LNCaP clone FGC (cell line): ENCODE measurements around the gene ITGA4.
"Not testable (repeated sequence)": the region's sequence is repeated elsewhere in the genome, so short reads cannot be mapped to it uniquely, and the experiment has no call there.

ENCODE experiments used
- DNase-seq: peaks from one replicate; pipeline ENCODE4 v3.0.0-alpha.2; 2011; ENCODE audit warnings: low read depth
- H3K4me3 ChIP-seq: 2 replicates; pipeline ENCODE4 v1.5.1; 2011; ENCODE audit warnings: mild to moderate bottlenecking, low read depth, low read length, control low read depth
- TF ChIP-seq, protein P1 (sequence below): IDR thresholded peaks from 2 replicates; pipeline ENCODE4 v1.5.1; 2012; ENCODE audit warnings: mild to moderate bottlenecking; ENCODE audit not compliant: control insufficient read depth, insufficient read depth; ENCODE audit errors: extremely low read depth

The ITGA4 gene

DNA sequence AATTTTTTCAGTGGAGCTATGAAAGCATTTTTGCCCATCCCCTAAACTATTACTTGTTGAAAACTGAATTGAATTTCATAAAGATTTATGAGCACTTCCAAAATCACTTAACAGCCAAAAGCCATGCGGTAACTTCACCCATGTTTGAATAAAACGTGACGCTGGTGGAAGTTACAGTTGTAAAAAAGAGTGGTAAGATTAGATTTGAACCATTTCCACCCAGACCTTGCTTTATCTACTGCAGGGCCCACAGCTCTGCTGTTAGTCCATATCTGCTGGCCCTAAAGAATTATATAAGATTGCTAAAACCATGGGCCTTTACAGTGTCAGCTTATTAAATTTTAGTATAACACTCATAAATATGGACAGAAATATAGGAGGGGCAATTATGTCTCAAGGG, 15.5 kb upstream of the ITGA4 start:
- H3K4me3 ChIP-seq, result no peak overlapping the region
- TF ChIP-seq, protein P1, sequence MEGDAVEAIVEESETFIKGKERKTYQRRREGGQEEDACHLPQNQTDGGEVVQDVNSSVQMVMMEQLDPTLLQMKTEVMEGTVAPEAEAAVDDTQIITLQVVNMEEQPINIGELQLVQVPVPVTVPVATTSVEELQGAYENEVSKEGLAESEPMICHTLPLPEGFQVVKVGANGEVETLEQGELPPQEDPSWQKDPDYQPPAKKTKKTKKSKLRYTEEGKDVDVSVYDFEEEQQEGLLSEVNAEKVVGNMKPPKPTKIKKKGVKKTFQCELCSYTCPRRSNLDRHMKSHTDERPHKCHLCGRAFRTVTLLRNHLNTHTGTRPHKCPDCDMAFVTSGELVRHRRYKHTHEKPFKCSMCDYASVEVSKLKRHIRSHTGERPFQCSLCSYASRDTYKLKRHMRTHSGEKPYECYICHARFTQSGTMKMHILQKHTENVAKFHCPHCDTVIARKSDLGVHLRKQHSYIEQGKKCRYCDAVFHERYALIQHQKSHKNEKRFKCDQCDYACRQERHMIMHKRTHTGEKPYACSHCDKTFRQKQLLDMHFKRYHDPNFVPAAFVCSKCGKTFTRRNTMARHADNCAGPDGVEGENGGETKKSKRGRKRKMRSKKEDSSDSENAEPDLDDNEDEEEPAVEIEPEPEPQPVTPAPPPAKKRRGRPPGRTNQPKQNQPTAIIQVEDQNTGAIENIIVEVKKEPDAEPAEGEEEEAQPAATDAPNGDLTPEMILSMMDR, result no peak
- DNase-seq, result no peak

- DNase-seq, result no peak
- TF ChIP-seq, protein P1, result no peak
These were observed 12.5 kb upstream of the ITGA4 start for GRCh38 chr2:181444654-181445053.

GRCh38 chr2:181446985-181447384, 10.2 kb upstream of the ITGA4 start:
- TF ChIP-seq, protein P1, result no peak
- no peak overlapping the region for H3K4me3 ChIP-seq
- DNase-seq, result no peak

More at GRCh38 chr2:181444654-181445053, 12.5 kb upstream of the ITGA4 start:
- H3K4me3 ChIP-seq, result no peak overlapping the region

DNA sequence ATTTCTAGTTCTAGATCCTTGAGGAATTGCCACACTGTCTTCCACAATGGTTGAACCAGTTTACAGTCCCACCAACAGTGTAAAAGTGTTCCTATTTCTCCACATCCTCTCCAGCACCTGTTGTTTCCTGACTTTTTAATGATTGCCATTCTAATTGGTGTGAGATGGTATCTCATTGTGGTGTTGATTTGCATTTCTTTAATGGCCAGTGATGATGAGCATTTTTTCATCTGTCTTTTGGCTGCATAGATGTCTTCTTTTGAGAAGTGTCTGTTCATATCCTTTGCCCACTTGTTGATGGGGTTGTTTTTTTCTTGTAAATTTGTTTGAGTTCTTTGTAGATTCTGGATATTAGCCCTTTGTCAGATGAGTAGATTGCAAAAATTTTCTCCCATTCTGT, 7.9 kb upstream of the ITGA4 start:
- DNase-seq, H3K4me3 ChIP-seq: not testable (repeated sequence)

DNA sequence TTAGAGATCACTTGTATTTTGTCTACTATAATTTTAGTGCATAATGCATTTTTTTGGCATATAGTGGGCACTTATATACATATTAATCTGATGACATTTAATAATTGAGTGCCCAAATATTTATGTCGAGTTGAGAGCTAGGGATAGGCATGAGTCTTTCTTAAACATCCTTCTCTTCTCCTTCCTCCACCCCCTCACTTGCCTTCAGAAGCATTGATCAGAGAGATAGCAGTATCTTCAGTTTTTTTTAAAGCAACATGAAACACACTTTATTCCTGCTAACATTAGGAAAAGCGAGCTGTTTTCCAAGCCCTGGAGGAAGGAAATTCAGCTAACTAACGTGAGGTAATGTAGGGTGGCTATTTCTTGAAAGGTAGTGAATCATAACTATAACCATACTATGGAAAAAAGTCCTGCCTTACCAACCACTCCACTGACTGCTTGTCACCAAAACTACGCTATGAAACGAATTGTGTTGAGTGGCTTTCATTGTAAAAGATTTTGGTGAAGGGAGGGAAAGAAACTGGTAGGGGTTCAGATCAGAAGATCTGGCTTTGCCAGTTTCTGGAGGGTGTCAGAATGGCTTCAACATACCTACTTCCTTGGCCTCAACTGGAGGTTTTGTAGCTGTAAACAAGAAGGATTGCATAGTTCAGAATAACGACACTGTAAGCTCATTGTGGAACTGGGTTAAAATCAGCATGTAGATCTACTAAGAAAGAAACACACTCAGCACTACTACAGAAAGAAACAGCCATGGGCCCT, 2.3 kb upstream of the ITGA4 start:
- H3K4me3 ChIP-seq, result no peak overlapping the region
- TF ChIP-seq, protein P1, result no peak
- DNase-seq, result no peak

GRCh38 chr2:181456660-181457120, 496 bp upstream of the ITGA4 start:
- DNase-seq, result no peak
- TF ChIP-seq, protein P1, result no peak
- H3K4me3 ChIP-seq, result no peak overlapping the region

GRCh38 chr2:181457741-181458425, 697 bp downstream of the ITGA4 start:
- no peak for DNase-seq
- no peak overlapping the region for H3K4me3 ChIP-seq
- TF ChIP-seq, protein P1, result no peak
